ENCODE measurements around the gene PCNT.

The PCNT gene

GRCh38 chr21:46489800-46490199 lies 165.8 kb downstream of the PCNT start:
- no peak for DNase-seq

GRCh38 chr21:46491553-46491952 lies 167.6 kb downstream of the PCNT start:
- no peak for DNase-seq

- DNase-seq, result no peak
Measured at GRCh38 chr21:46492851-46493250, 168.9 kb downstream of the PCNT start.

GRCh38 chr21:46493828-46494227 lies 169.9 kb downstream of the PCNT start:
- DNase-seq, result no peak
